Limb (tissue), 2 donors: ENCODE measurements around the gene ACOT11.
"Not testable (repeated sequence)": the region's sequence is repeated elsewhere in the genome, so short reads cannot be mapped to it uniquely, and the experiment has no call there.

Experiments used
- DNase-seq, 2 donors: peaks; one replicate each; pipeline ENCODE4 v3.0.0-alpha.2; 2016; ENCODE audit errors: extremely low spot score in 2 of 2

Gene ACOT11

GRCh38 chr1:54608566-54609230, 60.7 kb downstream of the ACOT11 start:
- DNase-seq, result no peak

DNA sequence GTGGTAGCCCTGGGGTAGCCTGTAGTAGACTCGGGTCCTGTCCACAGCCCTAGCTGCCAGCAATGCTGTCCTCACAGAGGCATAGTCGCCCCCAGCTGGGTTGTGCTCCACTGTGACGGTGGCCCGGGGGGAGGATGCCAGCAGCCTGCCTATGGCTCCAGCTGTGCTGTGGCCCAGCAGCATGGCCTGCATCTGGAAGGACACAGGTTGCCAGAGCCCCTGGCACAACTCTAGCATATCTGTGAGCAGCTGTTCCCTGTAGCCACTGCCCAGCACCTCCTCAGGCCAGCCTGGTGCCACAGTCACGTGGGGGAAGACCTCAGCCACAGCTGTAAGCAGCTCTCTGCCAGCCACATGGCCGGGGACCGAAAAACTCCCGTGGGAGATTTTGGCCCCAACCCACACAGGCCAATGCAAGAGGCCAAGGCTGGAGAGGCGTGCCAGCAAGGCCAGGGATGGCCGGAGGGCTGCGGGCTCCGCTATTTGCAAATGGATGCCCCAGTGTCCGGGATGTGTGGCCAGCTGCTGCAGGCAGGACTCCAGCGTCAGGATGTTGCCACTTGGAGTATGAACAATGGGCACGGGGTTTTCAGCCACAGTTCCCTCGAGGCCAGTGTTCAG, 61.4 kb downstream of the ACOT11 start:
- DNase-seq, result no peak

- no peak for DNase-seq
Observed at GRCh38 chr1:54610048-54610447, 62.0 kb downstream of the ACOT11 start.

DNA sequence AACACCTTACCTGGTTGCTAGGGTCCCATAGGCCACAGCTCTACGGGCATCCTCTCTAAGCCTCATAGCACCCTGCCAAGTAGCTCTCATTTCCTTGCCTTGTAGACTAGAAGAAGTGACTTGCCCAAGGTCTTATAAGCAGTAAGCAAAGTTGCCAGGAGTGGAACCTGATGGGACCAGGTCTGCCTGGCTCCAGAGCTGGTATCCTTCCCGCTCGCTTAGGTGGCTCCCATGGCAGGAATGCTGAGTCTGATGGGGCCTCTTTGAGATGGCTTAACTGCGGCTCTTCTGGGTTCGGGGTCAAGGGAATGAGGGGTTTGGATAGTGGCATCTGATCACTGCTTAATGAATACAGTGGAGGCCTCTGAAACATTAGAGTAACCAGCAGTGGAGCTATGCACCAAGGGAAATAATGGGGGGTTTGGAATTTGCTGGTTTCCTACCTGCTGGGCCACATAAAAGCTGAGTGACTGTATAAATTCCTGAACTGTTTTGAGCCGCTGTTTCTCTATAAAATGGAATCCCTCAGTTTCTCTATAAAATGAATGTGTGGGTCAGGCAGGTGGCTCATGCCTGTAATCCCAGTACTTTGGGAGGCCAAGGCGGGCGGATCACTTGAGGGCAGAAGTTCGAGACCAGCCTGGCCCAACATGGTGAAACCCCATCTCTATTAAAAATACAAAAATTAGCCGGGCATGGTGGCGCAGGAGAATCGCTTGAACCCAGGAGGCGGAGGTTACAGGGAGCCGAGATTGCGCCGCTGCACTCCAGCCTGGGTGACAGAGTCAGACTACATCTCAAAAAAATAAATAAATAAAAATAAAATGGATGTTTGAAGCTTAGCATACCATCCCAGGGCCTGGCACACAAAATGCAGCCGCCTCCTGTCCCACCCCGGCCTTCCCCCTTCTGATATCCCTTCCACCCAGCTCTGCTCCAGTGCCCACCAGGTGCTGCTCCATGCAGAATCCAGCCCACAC, 62.9 kb downstream of the ACOT11 start:
- no peak for DNase-seq

GRCh38 chr1:54611621-54612020, 63.6 kb downstream of the ACOT11 start:
- DNase-seq, result no peak

DNA sequence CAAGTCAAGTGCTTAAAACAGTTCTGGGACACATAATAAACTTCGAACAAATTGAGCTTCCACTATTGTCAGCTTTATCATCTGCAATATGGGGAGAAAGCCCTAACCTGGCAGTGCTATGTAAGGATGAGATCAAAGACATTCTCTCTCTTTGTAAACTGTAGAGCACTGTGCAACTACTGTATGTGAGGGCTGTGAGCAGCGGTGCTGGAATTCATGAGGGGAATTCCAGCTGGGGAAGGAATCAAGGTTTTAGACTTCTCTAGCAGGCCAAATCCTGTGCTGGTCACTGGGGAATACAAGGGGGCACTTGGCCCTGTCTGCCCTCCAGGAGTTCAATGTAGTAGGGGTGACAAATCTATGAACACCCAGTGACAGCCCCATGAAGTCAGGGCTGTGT, 66.0 kb downstream of the ACOT11 start:
- DNase-seq, result no peak

GRCh38 chr1:54614563-54614962, 66.5 kb downstream of the ACOT11 start:
- DNase-seq, result no peak

DNA sequence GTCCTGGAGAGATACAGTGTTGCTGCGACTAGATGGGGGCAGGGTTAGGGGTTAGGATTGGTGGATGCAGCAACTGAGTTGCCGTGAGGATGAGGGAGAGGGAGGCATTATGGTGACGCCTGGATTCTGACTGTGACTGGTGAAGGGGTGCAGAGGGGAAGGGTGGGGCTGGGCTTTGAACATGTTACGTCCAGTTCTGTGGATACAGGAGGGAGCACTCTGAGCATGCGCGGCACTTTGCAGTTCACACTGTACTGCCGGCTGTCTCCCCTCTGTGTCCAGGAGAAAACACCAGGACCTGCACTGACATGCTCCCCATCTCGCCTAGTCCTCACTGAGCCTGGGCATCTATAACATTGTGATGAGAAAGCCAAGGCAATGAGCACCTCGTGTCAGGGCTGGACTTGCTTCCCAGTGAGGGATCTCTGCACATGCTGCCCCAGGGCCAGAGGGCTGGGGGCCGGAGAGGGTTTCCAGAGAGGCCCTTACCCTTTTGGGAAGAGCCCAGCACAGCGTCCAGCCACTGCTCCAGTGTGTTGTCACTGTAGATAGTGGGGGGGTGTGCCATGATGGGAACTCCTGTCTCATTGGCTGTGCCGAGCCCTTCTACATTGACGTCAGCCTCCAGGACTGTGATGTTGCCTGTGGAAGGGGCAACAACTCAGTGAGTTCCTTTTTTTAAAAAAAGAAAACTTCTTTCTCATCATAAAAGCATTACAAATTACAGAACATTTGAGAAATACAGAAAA, 67.7 kb downstream of the ACOT11 start:
- DNase-seq, result no peak

GRCh38 chr1:54619749-54620148, 71.7 kb downstream of the ACOT11 start:
- DNase-seq, result no peak

- no peak for DNase-seq
Observed at GRCh38 chr1:54623216-54624007, 75.4 kb downstream of the ACOT11 start, which contains the start of gene FAM151A. TSS of gene FAM151A (minus strand) at chr1:54623525. CDS start at chr1:54623395, 130 bp downstream.

GRCh38 chr1:54624466-54625464, 76.7 kb downstream of the ACOT11 start:
- DNase-seq, result no peak

- no peak for DNase-seq
Observed at GRCh38 chr1:54627196-54627595, 79.2 kb downstream of the ACOT11 start.

- DNase-seq, result not testable (repeated sequence)
Observed at GRCh38 chr1:54635804-54636203, 87.8 kb downstream of the ACOT11 start.

DNA sequence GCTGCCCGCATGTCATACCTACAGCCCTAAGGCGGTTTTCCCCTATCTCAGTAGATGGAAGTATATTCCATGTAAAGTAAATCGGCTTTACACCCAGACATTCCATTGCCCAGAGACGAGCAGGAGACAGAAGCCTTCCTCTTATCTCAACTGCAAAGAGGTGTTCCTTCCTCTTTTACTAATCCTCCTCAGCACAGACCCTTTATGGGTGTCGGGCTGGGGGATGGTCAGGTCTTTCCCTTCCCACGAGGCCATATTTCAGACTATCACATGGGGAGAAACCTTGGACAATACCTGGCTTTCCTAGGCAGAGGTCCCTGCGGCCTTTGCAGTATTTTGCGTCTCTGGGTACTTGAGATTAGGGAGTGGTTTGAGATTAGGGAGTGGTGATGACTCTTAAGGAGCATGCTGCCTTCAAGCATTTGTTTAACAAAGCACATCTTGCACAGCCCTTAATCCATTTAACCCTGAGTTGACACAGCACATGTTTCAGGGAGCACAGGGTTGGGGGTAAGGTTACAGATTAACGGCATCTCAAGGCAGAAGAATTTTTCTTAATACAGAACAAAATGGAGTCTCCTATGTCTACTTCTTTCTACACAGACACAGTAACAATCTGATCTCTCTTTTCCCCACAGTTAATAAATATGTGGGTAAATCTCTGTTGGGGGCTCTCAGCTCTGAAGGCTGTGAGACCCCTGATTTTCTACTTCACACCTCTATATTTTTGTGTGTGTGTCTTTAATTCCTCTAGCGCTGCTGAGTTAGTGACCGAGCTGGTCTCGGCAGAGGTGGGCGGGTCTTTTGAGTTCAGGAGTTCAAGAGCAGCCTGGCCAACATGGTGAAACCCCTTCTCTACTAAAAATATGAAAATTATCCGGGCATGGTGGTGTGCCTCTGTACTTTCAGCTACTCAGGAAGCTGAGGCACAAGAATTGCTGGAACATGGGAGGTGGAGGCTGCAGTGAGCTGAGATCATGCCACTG, 88.7 kb downstream of the ACOT11 start:
- DNase-seq, result not testable (repeated sequence)

- DNase-seq, result no peak
Observed at GRCh38 chr1:54640361-54640760, 92.3 kb downstream of the ACOT11 start.

DNA sequence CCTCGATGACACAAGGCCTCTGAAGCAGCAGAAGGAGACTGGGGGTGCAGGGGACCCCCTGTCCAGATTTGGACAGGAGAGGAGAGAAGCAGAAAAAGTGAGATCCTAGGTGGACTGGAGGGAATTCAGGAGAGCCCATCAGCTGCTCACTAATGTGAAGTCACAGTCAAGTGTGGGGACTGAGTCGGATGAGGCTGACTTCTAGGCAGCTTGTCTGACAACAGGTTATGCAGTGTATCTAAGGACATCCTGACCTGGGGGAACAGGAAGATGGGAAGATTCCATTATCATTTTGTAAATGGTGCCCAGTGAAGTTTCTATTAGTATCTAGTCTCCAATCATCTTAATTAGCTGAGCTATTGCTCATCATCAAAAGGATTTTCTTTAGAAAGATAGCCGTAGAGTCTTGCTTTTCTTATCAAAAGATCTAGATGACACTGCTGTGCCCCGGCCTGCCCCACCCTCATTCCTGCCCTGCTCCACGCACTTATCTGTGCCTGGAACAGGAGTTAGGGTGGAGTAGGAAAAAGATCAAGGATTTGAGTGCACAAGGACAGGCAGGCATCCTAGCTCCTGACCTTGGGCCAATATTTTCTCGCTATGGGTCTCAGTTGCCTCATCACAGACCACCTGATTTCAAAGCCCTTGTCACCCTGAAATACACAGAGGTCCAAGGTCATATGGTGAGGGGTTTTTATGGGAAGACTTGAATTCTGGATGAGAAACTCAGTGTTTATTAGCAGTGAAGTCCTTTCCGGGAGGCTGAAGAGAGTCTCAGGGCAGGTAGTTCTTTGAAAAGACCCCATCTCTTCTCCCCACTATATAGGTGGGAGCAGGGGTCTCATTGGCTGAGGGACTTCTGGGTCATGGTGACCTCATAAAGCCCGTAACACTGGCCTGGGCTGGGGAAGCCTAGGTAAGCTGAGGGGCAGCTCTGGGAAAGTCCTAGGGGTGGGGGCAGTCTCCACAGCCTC, 93.1 kb downstream of the ACOT11 start, which contains the start of gene MROH7:
MROH7 (plus strand) TSS at position 924 of the 974 bp plus-strand sequence. CDS start 11,141 bp downstream, outside the sequence.
- DNase-seq, result no peak

DNA sequence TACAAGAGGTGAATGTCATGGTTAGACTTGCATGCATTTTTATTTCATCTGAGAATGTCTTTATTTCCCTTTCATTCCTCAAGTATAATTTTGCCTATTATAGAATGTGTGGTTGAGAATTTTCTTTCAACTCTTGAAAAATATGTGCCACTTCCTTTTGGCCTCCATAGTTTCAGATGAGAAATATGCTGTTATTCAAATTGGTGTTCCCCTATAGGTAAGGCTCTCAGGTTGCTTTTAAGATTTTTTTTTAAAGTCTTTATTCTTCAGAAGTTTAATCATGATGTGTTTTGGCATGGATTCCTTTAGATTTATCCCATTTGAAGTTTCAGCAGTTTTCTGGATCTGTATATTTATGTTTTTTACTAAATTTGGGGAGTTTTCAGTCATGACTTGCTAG, 95.7 kb downstream of the ACOT11 start:
- no peak for DNase-seq
